OCI-M2 (cell line): ENCODE results near the gene LAMC3.
"Not testable (repeated sequence)": the region's sequence is repeated elsewhere in the genome, so short reads cannot be mapped to it uniquely, and the experiment has no call there.

Experiments
- DNase-seq: peaks from one replicate; lab custom pipeline; 2025; ENCODE audit not compliant: unreplicated experiment; lab: John Stamatoyannopoulos, UW

LAMC3 gene

GRCh38 chr9:131028221-131028884 is 19.4 kb downstream of the LAMC3 start:
- DNase-seq = no peak

DNA sequence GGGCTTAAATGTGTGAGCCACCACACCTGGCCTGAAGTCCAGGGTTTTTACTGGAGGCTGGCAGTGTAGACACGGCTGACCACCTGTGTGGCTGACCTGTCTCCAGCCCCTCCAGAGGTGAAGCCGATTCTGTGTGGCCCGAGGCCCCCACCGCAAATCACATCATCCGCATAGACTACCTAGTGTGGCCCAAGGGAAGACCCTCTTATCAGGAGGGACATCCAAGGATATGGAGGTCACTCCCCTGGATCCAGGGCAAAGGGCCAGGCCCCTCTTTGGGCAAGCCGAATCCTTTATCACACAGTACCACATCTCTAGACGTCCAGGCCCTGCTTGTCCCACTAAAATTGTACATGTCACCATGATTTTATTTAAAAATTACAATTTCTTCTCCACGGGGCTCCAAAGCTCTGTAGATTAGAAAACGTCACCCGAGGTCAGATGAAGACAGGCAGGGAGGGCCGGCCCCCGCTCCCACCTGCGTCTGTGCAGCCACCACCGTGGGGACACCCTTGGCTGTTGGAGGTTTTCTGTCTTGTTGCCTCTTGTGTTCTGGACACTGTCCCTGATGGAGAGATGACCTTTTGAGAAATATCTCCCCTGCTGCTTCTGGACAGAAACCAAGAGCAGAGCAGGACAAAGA is 20.1 kb downstream of the LAMC3 start:
- DNase-seq = no peak

GRCh38 chr9:131029574-131029952 is 20.6 kb downstream of the LAMC3 start:
- no peak for DNase-seq

- DNase-seq = no peak
Measured at GRCh38 chr9:131030239-131031004, 21.4 kb downstream of the LAMC3 start.

DNA sequence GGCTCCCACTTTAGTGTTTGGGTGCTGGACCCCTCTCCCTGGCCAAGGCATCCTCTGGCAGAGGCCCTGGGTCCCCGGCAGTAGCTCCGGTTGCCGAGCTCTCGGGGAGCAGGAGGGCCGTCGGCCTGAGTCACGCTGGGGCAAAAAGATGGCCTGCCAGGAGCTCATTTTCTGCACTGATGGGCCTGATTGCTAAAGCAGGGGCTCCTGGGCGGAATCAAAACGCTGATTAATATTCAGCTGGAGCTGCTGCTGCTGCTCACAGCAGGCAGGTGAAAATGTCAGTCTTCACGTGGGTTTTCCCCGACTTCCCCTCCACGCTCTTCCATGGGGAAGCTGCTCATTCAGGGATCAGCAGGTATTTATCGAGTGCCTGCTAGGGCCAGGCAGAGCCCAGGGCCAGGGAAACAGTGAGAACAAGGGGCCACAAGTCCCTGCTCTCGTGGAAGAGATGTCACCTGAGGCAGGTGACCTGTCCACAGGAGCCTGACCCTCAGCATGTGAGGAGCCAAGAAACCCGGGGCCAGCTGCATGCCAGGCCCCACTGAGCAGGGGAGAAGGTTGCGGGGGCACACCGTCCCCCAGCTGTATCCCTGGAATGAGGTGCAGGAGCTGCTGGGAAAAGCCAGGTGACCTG is 22.1 kb downstream of the LAMC3 start:
- no peak for DNase-seq

- DNase-seq = no peak
Measured at GRCh38 chr9:131031642-131032005, 22.6 kb downstream of the LAMC3 start.

- no peak for DNase-seq
Measured at GRCh38 chr9:131032384-131032783, 23.4 kb downstream of the LAMC3 start.

GRCh38 chr9:131033269-131034224 is 24.6 kb downstream of the LAMC3 start:
- DNase-seq = no peak

- no peak for DNase-seq
Measured at GRCh38 chr9:131034268-131034667, 25.3 kb downstream of the LAMC3 start.

- DNase-seq = not testable (repeated sequence)
Measured at GRCh38 chr9:131034749-131035148, 25.8 kb downstream of the LAMC3 start.

DNA sequence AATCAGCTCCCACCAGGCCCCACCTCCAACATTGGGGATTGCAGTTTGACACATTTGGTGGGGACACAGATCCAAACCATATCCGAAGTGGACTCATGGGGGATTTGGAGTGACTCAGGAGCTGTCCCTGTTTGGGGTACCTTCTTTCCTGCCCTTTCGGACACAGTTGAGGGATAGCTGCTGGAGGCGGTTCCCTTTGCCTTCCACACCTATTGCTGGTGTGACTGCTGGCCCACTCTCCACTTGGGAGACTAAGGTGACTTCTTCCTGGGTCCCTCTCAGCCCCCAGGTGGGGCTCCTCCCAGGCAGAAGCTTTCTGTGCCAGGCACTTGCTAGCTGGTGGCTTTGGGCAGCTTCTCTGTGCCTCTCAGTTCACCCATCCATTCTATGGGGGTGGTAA is 26.6 kb downstream of the LAMC3 start:
- no peak for DNase-seq

GRCh38 chr9:131036071-131036470 is 27.1 kb downstream of the LAMC3 start:
- DNase-seq = no peak

GRCh38 chr9:131036529-131037334 is 27.8 kb downstream of the LAMC3 start:
- DNase-seq = no peak

DNA sequence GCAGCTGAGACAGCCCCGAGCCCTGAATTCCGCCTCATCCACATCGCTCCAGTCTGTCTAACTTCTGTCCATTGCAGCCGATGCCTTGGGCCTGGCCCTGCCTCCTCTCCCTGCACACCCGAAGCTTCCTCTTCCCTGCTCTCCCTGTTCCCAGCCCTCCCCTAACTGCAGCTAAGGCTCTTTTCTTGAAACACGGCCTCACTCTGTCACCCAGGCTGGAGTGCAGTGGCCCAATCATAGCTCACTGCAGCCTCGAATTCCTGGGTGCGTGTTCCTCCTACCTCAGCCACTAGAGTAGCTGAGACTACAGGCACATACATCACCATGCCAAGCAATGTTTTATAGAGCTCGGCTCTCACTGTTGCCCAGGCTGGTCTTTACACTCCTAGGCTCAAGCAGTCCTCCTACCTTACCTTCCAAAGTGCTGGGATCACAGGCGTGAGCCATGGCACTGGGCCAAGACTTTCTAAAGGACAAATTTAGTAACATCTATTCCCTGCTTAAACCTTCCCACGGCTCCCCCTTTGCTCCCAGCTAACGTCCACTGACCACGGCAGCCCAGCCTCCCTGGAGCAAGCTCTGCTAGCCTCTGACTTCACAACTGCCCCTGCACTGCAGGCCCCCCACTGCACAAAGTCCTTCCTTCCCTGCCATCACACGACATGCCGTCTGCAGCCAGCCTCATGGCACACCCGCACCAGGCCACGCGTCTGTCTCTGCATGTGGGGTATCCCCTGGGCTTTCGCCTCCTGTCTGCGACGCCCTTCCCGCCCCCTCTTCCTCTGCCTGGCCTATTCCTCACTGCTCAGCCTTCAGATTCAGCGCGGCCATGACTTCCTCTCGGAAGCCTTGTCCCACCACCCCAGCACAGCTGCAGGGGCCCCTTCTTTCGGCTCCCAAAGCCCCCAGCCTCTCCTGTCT is 28.6 kb downstream of the LAMC3 start:
- DNase-seq = no peak

DNA sequence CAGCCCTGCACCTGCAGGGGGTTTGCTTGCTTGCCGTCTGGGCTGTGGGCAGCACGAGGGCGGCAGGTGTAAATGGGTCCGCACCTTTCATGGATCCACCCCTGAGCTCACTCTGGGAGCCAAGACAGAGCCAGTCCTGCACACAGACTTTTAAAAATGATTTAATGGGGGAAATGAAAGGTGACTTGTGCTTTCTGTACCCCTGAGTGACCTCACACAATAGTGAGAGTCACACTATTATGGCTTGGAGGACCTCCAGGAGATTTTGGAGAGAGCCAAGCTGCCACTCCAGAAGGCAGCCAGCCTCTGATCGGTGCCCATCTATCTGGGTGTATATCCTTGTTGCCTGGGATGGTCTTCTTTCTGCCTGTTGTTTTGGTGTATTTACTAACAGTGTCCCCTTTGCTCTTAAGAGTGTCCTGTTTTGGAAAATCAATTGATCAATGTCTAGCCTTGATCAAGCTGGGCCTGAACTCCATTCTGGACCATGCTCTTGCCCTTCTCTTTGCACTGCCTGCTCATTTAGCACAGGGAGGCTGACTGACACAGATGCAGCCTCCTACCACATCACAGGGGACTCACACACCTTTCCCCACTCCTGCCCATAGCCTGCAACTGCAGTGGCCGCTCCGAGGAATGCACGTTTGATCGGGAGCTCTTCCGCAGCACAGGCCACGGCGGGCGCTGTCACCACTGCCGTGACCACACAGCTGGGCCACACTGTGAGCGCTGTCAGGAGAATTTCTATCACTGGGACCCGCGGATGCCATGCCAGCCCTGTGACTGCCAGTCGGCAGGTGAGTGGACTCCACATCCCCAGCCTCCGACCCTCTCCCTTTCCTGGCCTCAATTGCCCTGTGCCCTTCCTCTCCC is 29.5 kb downstream of the LAMC3 start:
- DNase-seq = no peak

DNA sequence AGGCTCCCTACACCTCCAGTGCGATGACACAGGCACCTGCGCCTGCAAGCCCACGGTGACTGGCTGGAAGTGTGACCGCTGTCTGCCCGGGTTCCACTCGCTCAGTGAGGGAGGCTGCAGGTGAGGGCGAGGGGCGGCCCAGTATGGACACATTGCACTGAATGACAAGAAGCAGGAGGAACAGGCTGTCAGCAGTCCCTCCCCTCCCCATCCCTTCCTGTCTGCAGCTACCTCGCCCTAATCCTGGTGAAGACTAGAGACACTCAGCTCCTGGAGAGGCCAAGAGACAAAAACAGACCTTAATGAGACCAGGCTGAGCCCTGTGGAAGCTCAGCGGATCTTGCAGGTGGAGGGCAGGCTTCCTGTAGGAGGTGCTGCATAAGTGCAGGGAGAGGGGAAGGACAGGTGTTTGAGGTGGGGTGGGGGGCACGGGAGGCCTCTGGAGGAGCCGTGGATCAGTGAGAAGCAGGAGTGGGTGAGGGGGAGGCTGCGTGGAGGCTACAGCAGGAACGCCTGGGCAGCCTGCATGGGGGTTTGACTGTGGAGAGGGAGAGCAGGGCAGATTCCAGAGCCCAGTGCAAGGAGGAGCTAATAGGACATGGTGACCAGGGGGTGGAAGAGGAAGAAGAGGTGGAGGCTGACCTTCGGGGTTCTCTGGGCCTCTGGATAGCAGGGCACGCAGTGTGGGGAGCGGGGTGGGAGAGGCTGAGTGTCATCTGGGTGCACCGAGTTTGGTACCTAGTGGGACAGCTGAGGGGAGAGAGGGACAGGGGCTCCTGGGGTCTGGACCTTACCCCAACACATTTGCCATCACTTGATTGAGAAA is 30.4 kb downstream of the LAMC3 start:
- no peak for DNase-seq

GRCh38 chr9:131042666-131043065 is 33.7 kb downstream of the LAMC3 start:
- no peak for DNase-seq
